Activated CD4-positive, alpha-beta T cell treated with anti-CD3 and anti-CD28 coated beads, Interleukin-2, amount 50 U/mL, for 4 hours (primary cell): ENCODE data around the gene CEACAM1.
"Not testable (repeated sequence)": the region's sequence is repeated elsewhere in the genome, so short reads cannot be mapped to it uniquely, and the experiment has no call there.

Source experiments
- DNase-seq, 2 experiments: peaks; one replicate each; pipeline ENCODE4 v3.0.0-alpha.2; 2020

Gene CEACAM1

GRCh38 chr19:42528354-42529247 lies at the start of gene CEACAM1:
CEACAM1 (minus strand) TSS chr19:42528481; CDS start chr19:42528374, 107 bp downstream.
- peak; percentile 39 to 53 for DNase-seq

GRCh38 chr19:42577016-42577415 lies 48.7 kb upstream of the CEACAM1 start:
- DNase-seq, result no peak

GRCh38 chr19:42576241-42576640 lies 48.0 kb upstream of the CEACAM1 start:
- no peak for DNase-seq

- no peak for DNase-seq
Observed at GRCh38 chr19:42573642-42574041, 45.4 kb upstream of the CEACAM1 start.

- no peak for DNase-seq
Observed at GRCh38 chr19:42571116-42571515, 42.8 kb upstream of the CEACAM1 start.

GRCh38 chr19:42569193-42569592 lies 40.9 kb upstream of the CEACAM1 start:
- no peak for DNase-seq

- no peak for DNase-seq
Observed at GRCh38 chr19:42568006-42568405, 39.7 kb upstream of the CEACAM1 start.

GRCh38 chr19:42567567-42567966 lies 39.3 kb upstream of the CEACAM1 start:
- no peak for DNase-seq

- no peak for DNase-seq
Observed at GRCh38 chr19:42563352-42564210, 35.3 kb upstream of the CEACAM1 start.

GRCh38 chr19:42561512-42561911 lies 33.2 kb upstream of the CEACAM1 start:
- no peak for DNase-seq

GRCh38 chr19:42560731-42561130 lies 32.5 kb upstream of the CEACAM1 start:
- DNase-seq, result no peak

GRCh38 chr19:42558450-42559150 lies 30.3 kb upstream of the CEACAM1 start:
- no peak for DNase-seq

- not testable (repeated sequence) for DNase-seq
Observed at GRCh38 chr19:42557386-42557871, 29.1 kb upstream of the CEACAM1 start.

- DNase-seq, result no peak
Observed at GRCh38 chr19:42555801-42556200, 27.5 kb upstream of the CEACAM1 start.

- DNase-seq, result no peak
Observed at GRCh38 chr19:42555317-42555716, 27.0 kb upstream of the CEACAM1 start.

- no peak for DNase-seq
Observed at GRCh38 chr19:42554046-42554575, 25.8 kb upstream of the CEACAM1 start.

GRCh38 chr19:42553292-42554045 lies 25.2 kb upstream of the CEACAM1 start:
- DNase-seq, result no peak

- no peak for DNase-seq
Observed at GRCh38 chr19:42552086-42553065, 24.1 kb upstream of the CEACAM1 start.

- DNase-seq, result not testable (repeated sequence)
Observed at GRCh38 chr19:42550521-42550920, 22.2 kb upstream of the CEACAM1 start.

GRCh38 chr19:42549067-42549466 lies 20.8 kb upstream of the CEACAM1 start:
- DNase-seq, result not testable (repeated sequence)

- no peak for DNase-seq
Observed at GRCh38 chr19:42548552-42548951, 20.3 kb upstream of the CEACAM1 start.
